Endothelial cell of umbilical vein (primary cell): ENCODE results near the gene RIPK4.

Source experiments
- EZH2 ChIP-seq: IDR thresholded peaks from 2 replicates; pipeline ENCODE4 v1.6.1; 2012; ENCODE audit warnings: borderline replicate concordance, low read depth, mild to moderate bottlenecking, moderate library complexity, low read length, inconsistent platforms; ENCODE audit not compliant: severe bottlenecking
- GATA2 ChIP-seq: IDR thresholded peaks from 2 replicates; pipeline ENCODE4 v1.7.0; 2011; ENCODE audit warnings: low read depth, mild to moderate bottlenecking, moderate library complexity, mixed read lengths, low read length; ENCODE audit not compliant: insufficient read length, insufficient read depth
- JUN ChIP-seq: IDR thresholded peaks from 2 replicates; pipeline ENCODE4 v1.6.1; 2011; ENCODE audit warnings: borderline replicate concordance, low read depth; ENCODE audit not compliant: insufficient read length, insufficient read depth
- POLR2A ChIP-seq: IDR thresholded peaks from 2 replicates; pipeline ENCODE4 v1.6.1; 2012; ENCODE audit warnings: low read depth, mild to moderate bottlenecking, control low read depth, low read length
- POLR2AphosphoS5 ChIP-seq: IDR thresholded peaks from 2 replicates; pipeline ENCODE4 v1.6.1; 2012; ENCODE audit warnings: low read depth, mild to moderate bottlenecking, control low read depth, low read length, moderate library complexity; ENCODE audit not compliant: insufficient read depth
- TF ChIP-seq, protein P1 (sequence below), 2 donors: IDR thresholded peaks; 1 replicate in 1 of 2; 2 replicates in 1 of 2; pipeline ENCODE4 v1.5.1; 2011; ENCODE audit warnings: low read length in 2 of 2, mild to moderate bottlenecking in 2 of 2, moderate library complexity in 2 of 2, control low read depth in 1 of 2, inconsistent platforms in 1 of 2, low read depth in 1 of 2; ENCODE audit not compliant: insufficient read depth in 1 of 2; ENCODE audit errors: extremely low read depth in 1 of 2

DNA sequence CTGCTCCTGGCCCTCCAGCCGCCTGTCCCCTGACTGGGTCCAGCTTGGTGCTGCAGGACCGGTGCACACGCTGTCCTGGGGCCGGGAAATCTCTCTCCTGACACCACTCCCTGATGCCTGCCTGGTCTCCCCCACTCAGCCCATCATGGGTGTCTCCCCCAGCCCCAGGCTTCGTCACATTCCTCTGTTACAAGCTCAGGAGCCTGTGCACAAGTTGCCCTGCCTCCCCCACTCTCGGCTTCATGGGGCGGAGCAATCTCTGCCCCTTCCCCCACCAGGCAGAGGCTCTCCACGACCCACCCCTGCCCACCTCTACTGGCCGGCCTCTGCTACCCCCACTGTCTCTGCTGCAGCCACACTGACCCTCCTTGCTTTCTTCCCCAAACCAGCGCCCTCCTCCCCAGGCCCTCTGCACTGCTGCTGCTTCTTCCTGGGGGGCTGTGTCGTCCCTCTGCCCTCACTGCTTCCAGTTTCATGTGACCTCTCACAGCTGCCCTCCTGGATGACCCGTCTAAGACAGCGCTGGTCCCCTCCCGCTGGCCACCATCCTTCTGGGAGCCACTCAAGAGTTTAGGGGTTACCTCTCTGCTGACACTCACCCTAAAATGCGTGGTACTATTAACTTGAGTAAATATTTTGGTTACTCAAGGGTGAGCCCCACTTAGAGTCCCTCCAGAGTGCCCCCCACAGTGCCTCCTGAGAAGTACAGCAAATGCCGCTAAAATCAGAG is 5.7 kb upstream of the RIPK4 start:
- TF ChIP-seq EZH2, result no peak
- TF ChIP-seq, protein P1, sequence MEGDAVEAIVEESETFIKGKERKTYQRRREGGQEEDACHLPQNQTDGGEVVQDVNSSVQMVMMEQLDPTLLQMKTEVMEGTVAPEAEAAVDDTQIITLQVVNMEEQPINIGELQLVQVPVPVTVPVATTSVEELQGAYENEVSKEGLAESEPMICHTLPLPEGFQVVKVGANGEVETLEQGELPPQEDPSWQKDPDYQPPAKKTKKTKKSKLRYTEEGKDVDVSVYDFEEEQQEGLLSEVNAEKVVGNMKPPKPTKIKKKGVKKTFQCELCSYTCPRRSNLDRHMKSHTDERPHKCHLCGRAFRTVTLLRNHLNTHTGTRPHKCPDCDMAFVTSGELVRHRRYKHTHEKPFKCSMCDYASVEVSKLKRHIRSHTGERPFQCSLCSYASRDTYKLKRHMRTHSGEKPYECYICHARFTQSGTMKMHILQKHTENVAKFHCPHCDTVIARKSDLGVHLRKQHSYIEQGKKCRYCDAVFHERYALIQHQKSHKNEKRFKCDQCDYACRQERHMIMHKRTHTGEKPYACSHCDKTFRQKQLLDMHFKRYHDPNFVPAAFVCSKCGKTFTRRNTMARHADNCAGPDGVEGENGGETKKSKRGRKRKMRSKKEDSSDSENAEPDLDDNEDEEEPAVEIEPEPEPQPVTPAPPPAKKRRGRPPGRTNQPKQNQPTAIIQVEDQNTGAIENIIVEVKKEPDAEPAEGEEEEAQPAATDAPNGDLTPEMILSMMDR (IDR thresholded peaks at IDR 0.05; ENCODE audit: extremely low read depth in 1 of 2, insufficient read depth in 1 of 2, low read depth in 1 of 2, low read length in 2 of 2), result no peak
- no peak for TF ChIP-seq POLR2AphosphoS5
- no peak for TF ChIP-seq POLR2A
- TF ChIP-seq GATA2, result no peak
- TF ChIP-seq JUN, result no peak
